GM10266 (cell line): ENCODE results near the gene AP4M1.

Experiments used
- DNase-seq: peaks from one replicate; pipeline ENCODE4 v3.0.0; 2012; ENCODE audit errors: extremely low spot score
- CTCF ChIP-seq: IDR thresholded peaks from 2 replicates; pipeline ENCODE4 v1.5.1; 2012; ENCODE audit warnings: mild to moderate bottlenecking, low read depth; ENCODE audit not compliant: control insufficient read depth, insufficient read depth; ENCODE audit errors: missing control alignments

The AP4M1 gene

GRCh38 chr7:100064162-100064561 lies 37.3 kb upstream of the AP4M1 start:
- TF ChIP-seq CTCF, result no peak

GRCh38 chr7:100065452-100066186 lies 35.8 kb upstream of the AP4M1 start:
- no peak for TF ChIP-seq CTCF
- no peak for DNase-seq

More at GRCh38 chr7:100064162-100064561, 37.3 kb upstream of the AP4M1 start:
- no peak for DNase-seq

- DNase-seq, result no peak
- no peak for TF ChIP-seq CTCF
Measured at GRCh38 chr7:100066953-100067352, 34.5 kb upstream of the AP4M1 start.

- no peak for DNase-seq
Measured at GRCh38 chr7:100069991-100070390, 31.5 kb upstream of the AP4M1 start.

GRCh38 chr7:100071018-100071723 lies 30.3 kb upstream of the AP4M1 start:
- DNase-seq, result no peak
- no peak for TF ChIP-seq CTCF

More at GRCh38 chr7:100069991-100070390, 31.5 kb upstream of the AP4M1 start:
- TF ChIP-seq CTCF, result no peak

- DNase-seq, result no peak
- no peak for TF ChIP-seq CTCF
Measured at GRCh38 chr7:100072462-100072861, 29.0 kb upstream of the AP4M1 start.

GRCh38 chr7:100074841-100075240 lies 26.6 kb upstream of the AP4M1 start:
- no peak for TF ChIP-seq CTCF
- no peak for DNase-seq
